GM12878 (cell line): Measurements from ENCODE around the gene CCDC194. TPM values are rescaled to one million over a fixed set of nuclear protein-coding genes. Genes with fewer than 3 reads are reported as not detected.

ENCODE experiments used
- ATAC-seq: fragments of 200-7000 bp; cut with Tn5 transposase; 3 replicates; pipeline ENCODE4 v1.9.1; 2020; ENCODE audit warnings: mild to moderate bottlenecking, moderate library complexity
- BruUV-seq: library from RNA; stranded (reverse); fragments of 400-500 nt; replicated peaks from 2 replicates; lab custom pipeline; 2021; lab: Mats Ljungman, UMichigan
- CTCF ChIA-PET: fragments of 300-600 bp; sonication (Branson Sonifier 250); formaldehyde crosslinking; extraction: SDS; loops from one replicate; lab custom pipeline; 2021; ENCODE audit warnings: inconsistent platforms; lab: Yijun Ruan, JAX
- POLR2A ChIA-PET: fragments of 350-600 bp; formaldehyde crosslinking; extraction: SDS; loops from one replicate; lab custom pipeline; 2021; ENCODE audit warnings: inconsistent platforms; lab: Charles Lee
- RAD21 ChIA-PET: fragments of 300-600 bp; sonication (Branson Sonifier 250); formaldehyde crosslinking; loops from one replicate; lab custom pipeline; 2023; ENCODE audit warnings: antibody characterized with exemption; ENCODE audit not compliant: unreplicated experiment; lab: Charles Lee
- SMC1A ChIA-PET: fragments of 300-600 bp; sonication (Branson Sonifier 250); formaldehyde crosslinking; loops from one replicate; lab custom pipeline; 2023; ENCODE audit not compliant: unreplicated experiment, uncharacterized antibody; lab: Charles Lee
- DNase-seq: peaks from one replicate; pipeline ENCODE4 v3.0.0-alpha.2; 2011; ENCODE audit warnings: low read depth, low spot score
- FAIRE-seq: peaks from 3 replicates; lab custom pipeline; 2011; peaks lifted over from hg19 to GRCh38; lab: Jason Lieb, UNC
- H2AFZ ChIP-seq: 2 replicates; pipeline ENCODE4 v1.6.0; 2011; ENCODE audit warnings: low read depth, low read length, control low read depth; ENCODE audit not compliant: control insufficient read depth
- H3K27ac ChIP-seq: 2 replicates; pipeline ENCODE4 v1.5.1; 2011; ENCODE audit warnings: control low read depth; ENCODE audit not compliant: control insufficient read depth, insufficient read depth
- H3K27me3 ChIP-seq, 2 experiments: replicated peaks in 1 of 2; 2 replicates each; pipeline versions ENCODE4 v1.6.0 to v1.6.1; 2011; ENCODE audit warnings: low read length in 1 of 2; ENCODE audit not compliant: control insufficient read depth in 2 of 2, insufficient read depth in 2 of 2
- H3K36me3 ChIP-seq, 2 experiments: 2 replicates each; pipeline ENCODE4 v1.5.1; 2011; ENCODE audit warnings: low read length in 1 of 2; ENCODE audit not compliant: control insufficient read depth in 2 of 2, insufficient read depth in 2 of 2
- H3K4me1 ChIP-seq: 2 replicates; pipeline ENCODE4 v1.6.1; 2011; ENCODE audit warnings: mild to moderate bottlenecking, low read length, moderate library complexity, mixed read lengths; ENCODE audit not compliant: control insufficient read depth, insufficient read depth
- H3K4me2 ChIP-seq: 2 replicates; pipeline ENCODE4 v1.6.0; 2011; ENCODE audit warnings: control low read depth; ENCODE audit not compliant: control insufficient read depth, insufficient read depth
- H3K4me3 ChIP-seq: fragments of 200-600 bp; sonication (generic); 2 replicates; pipeline ENCODE4 v1.5.1; 2016
- H3K79me2 ChIP-seq: 2 replicates; pipeline ENCODE4 v1.6.0; 2011; ENCODE audit warnings: low read length; ENCODE audit not compliant: control insufficient read depth, insufficient read depth
- H3K9ac ChIP-seq: 2 replicates; pipeline ENCODE4 v1.8.0; 2011; ENCODE audit warnings: low read length, control low read depth, mixed read lengths; ENCODE audit not compliant: control insufficient read depth, insufficient read depth
- H3K9me3 ChIP-seq: replicated peaks from 3 replicates; pipeline ENCODE4 v1.5.1; 2011; ENCODE audit warnings: mild to moderate bottlenecking, low read length; ENCODE audit not compliant: control insufficient read depth, insufficient read depth
- H4K20me1 ChIP-seq: 2 replicates; pipeline ENCODE4 v1.6.0; 2011; ENCODE audit not compliant: control insufficient read depth, insufficient read depth
- MEF2A ChIP-seq: IDR thresholded peaks from 2 replicates; pipeline ENCODE4 v1.6.1; 2011; ENCODE audit warnings: low read depth, mild to moderate bottlenecking, low read length, moderate library complexity; ENCODE audit not compliant: insufficient read depth
- NR2C1 ChIP-seq: fragments of 450-650 bp; IDR thresholded peaks from 2 replicates; pipeline ENCODE4 v1.6.1; 2017; ENCODE audit warnings: antibody characterized with exemption, mild to moderate bottlenecking, moderate library complexity
- NR2C2 ChIP-seq: IDR thresholded peaks from 2 replicates; pipeline ENCODE4 v1.6.1; 2011; ENCODE audit warnings: borderline replicate concordance, low read depth; ENCODE audit not compliant: control insufficient read depth, insufficient read length
- NR2F1 ChIP-seq: fragments of 450-650 bp; conservative IDR thresholded peaks from 2 replicates; pipeline ENCODE4 v1.6.1; 2017; ENCODE audit warnings: mild to moderate bottlenecking
- PAX8 ChIP-seq: fragments of 450-650 bp; IDR thresholded peaks from 2 replicates; pipeline ENCODE4 v1.6.1; 2017; ENCODE audit warnings: mild to moderate bottlenecking, moderate library complexity
- SKIL ChIP-seq: fragments of 450-650 bp; IDR thresholded peaks from 2 replicates; pipeline ENCODE4 v1.6.1; 2017; ENCODE audit warnings: mild to moderate bottlenecking, low read depth, inconsistent platforms; ENCODE audit not compliant: poor library complexity, severe bottlenecking
- USF2 ChIP-seq: IDR thresholded peaks from 2 replicates; pipeline ENCODE4 v1.6.1; 2011; ENCODE audit warnings: low read depth, low read length, improper control_type of control experiment, borderline replicate concordance
- YY1 ChIP-seq: IDR thresholded peaks from 2 replicates; pipeline ENCODE4 v1.6.1; 2011; ENCODE audit warnings: low read depth, mild to moderate bottlenecking, low read length
- WGBS: methylation state at CpG from one replicate; pipeline ENCODE4 v1.1.6; 2016; ENCODE audit warnings: low lambda C conversion rate; ENCODE audit not compliant: insufficient replicate concordance, insufficient coverage; ENCODE audit errors: missing lambda C conversion rate; 5-methylcytosine and 5-hydroxymethylcytosine counted together
- in situ Hi-C: fragments of 300-500 bp; cut with MboI; formaldehyde crosslinking; loops from 9 replicates; pipeline ENCODE4 v1.14.3; 2018; ENCODE audit warnings: mixed read lengths
- intact Hi-C: fragments of 100-400 bp; cut with micrococcal nuclease; formaldehyde crosslinking; loops from one replicate; pipeline ENCODE4 v1.14.2; 2022; ENCODE audit not compliant: unreplicated experiment
- polyA plus RNA-seq, 11 experiments: library from polyadenylated mRNA; depleted of rRNA in 4 of 11; unstranded in 6 of 11; stranded (reverse) in 5 of 11; fragments of >200 nt; fragmentation: Nextera tagmentation in 4 of 11; fragmentation: Illumina TruSeq in 1 of 11; extraction: Ambion mirVana in 4 of 11; extraction: Trizol in 1 of 11; gene quantifications; 1 replicate in 1 of 11; 2 replicates in 10 of 11; pipeline versions ENCODE4 v1.2.1 to v1.2.3, GENCODE V29; 2011 to 2016; ENCODE audit warnings: inconsistent platforms in 2 of 11, missing spikeins in 2 of 11, low read depth in 1 of 11
- total RNA-seq, 4 experiments: library from RNA; depleted of rRNA in 3 of 4; stranded (reverse); fragments of >200 nt in 3 of 4; fragmentation: Illumina TruSeq in 1 of 4; extraction: Trizol in 1 of 4; gene quantifications; 2 replicates each; pipeline versions ENCODE4 v1.2.1 to v1.2.3, GENCODE V29; 2013 to 2021

Gene CCDC194
- total and polyA plus RNA-seq, 10 of the 15 experiments (the other 5 are each of a cell fraction or from before 2014, with no cell fraction given) = 0.07 to 3.4 (median 0.97) TPM

- 51% methylated on average over 14 of the region's 14 CpGs for WGBS
- H4K20me1 ChIP-seq = no peaks in the 10 kb centered on the region
- no peaks in the 10 kb centered on the region for H3K79me2 ChIP-seq
- intact Hi-C loops = no loop called here
- ATAC-seq = no peak
- in situ Hi-C loops = no loop called here
- H3K27ac ChIP-seq = no peak overlapping the region
- ChIA-PET SMC1A (interaction anchor here (0.9 kb wide), 1 partner anchor 32 kb away, joined by 3 read pairs; no protein-coding TSS in a partner anchor), POLR2A (interaction anchor here (0.7 kb wide), 1 partner anchor 321 kb away, joined by 4 read pairs; no protein-coding TSS in a partner anchor), CTCF (no interaction called here), RAD21 (no interaction called here)
- H3K4me1 ChIP-seq = peaks cover 15% of the 10 kb centered on the region
- no peak overlapping the region for H3K4me2 ChIP-seq
- no peak for DNase-seq
- TF ChIP-seq USF2 (no peak), NR2C1 (peak; percentile 63), YY1 (no peak), MEF2A (no peak), NR2C2 (peak; percentile 65), PAX8 (no peak), SKIL (no peak), NR2F1 (peak; percentile 87)
- H3K9ac ChIP-seq = no peak overlapping the region
- no peaks in the 10 kb centered on the region for H3K27me3 ChIP-seq
- no peak for FAIRE-seq
- H2AFZ ChIP-seq = no peak overlapping the region
- H3K9me3 ChIP-seq = no peaks in the 10 kb centered on the region; the same call in 2 of the 3 replicates
- no peak overlapping the region for H3K4me3 ChIP-seq
- BruUV-seq = no TSS peak
- H3K36me3 ChIP-seq = no peaks in the 10 kb centered on the region
Measured at GRCh38 chr19:17379221-17379631, 14.8 kb downstream of the CCDC194 start.
